B cell (primary cell): ENCODE data around the gene GATA6. TPM values are rescaled to one million over a fixed set of nuclear protein-coding genes. Genes with fewer than 3 reads are reported as not detected.

Experiments
- ATAC-seq: fragments of 200-7000 bp; cut with Tn5 transposase; one replicate; pipeline ENCODE4 v1.10.0; 2021; ENCODE audit warnings: low read depth, mild to moderate bottlenecking, moderate number of reproducible peaks, moderate library complexity
- CTCF ChIA-PET: fragments of 350-600 bp; sonication (Branson Sonifier 250); formaldehyde crosslinking; loops from one replicate; lab custom pipeline; 2021; ENCODE audit warnings: antibody characterized with exemption, inconsistent platforms; lab: Charles Lee
- POLR2A ChIA-PET: fragments of 350-600 bp; sonication (Branson Sonifier 250); formaldehyde crosslinking; loops from one replicate; lab custom pipeline; 2021; ENCODE audit warnings: antibody characterized with exemption; lab: Charles Lee
- DNase-seq: peaks from one replicate; pipeline ENCODE4 v3.0.0; 2013
- H2AFZ ChIP-seq: 2 replicates; pipeline ENCODE4 v1.6.1; 2012; ENCODE audit warnings: mild to moderate bottlenecking, low read depth, low read length; ENCODE audit not compliant: insufficient read depth, poor library complexity, severe bottlenecking
- H3K27ac ChIP-seq, 2 donors: 1 replicate in 1 of 2; 2 replicates in 1 of 2; pipeline ENCODE4 v1.5.1; 2012 to 2013; ENCODE audit warnings: low read length in 2 of 2, mild to moderate bottlenecking in 2 of 2, moderate library complexity in 1 of 2
- H3K27me3 ChIP-seq, 4 experiments: fragments of 200-600 bp in 1 of 4; sonication (generic) in 1 of 4; replicated peaks in 1 of 4; 1 replicate in 2 of 4; 2 replicates in 2 of 4; pipeline versions ENCODE4 v1.6.1 to v1.7.0; 2013 to 2016; ENCODE audit warnings: low read length in 3 of 4, mild to moderate bottlenecking in 2 of 4, mixed read lengths in 1 of 4, moderate library complexity in 1 of 4; ENCODE audit not compliant: insufficient read depth in 4 of 4, control insufficient read depth in 3 of 4; ENCODE audit errors: control extremely low read depth in 1 of 4
- H3K36me3 ChIP-seq, 2 experiments: replicated peaks in 1 of 2; 1 replicate in 1 of 2; 2 replicates in 1 of 2; pipeline versions ENCODE4 v1.6.1 to v1.7.1; 2013; ENCODE audit warnings: low read length in 1 of 2; ENCODE audit not compliant: insufficient read depth in 2 of 2, control insufficient read depth in 1 of 2; ENCODE audit errors: control extremely low read depth in 1 of 2, extremely low read depth in 1 of 2
- H3K4me1 ChIP-seq, 2 donors: fragments of 200-600 bp in 1 of 2; sonication (generic) in 1 of 2; 1 replicate in 1 of 2; 2 replicates in 1 of 2; pipeline versions ENCODE4 v1.5.1 to v1.6.1; 2013 to 2017; ENCODE audit warnings: low read length in 2 of 2; ENCODE audit not compliant: control insufficient read depth in 2 of 2, insufficient read depth in 2 of 2
- H3K4me2 ChIP-seq: replicated peaks from 2 replicates; pipeline ENCODE3; 2012; ENCODE audit warnings: mild to moderate bottlenecking, low read depth, low read length; ENCODE audit not compliant: poor library complexity, severe bottlenecking
- H3K4me3 ChIP-seq, 5 experiments: fragments of 200-600 bp in 1 of 5; sonication (generic) in 1 of 5; 1 replicate in 3 of 5; 2 replicates in 2 of 5; pipeline versions ENCODE4 v1.5.1 to v1.7.0; 2011 to 2016; ENCODE audit warnings: low read length in 4 of 5, mild to moderate bottlenecking in 4 of 5, low read depth in 2 of 5, control low read depth in 1 of 5, moderate library complexity in 1 of 5; ENCODE audit not compliant: insufficient read depth in 1 of 5; ENCODE audit errors: control extremely low read depth in 1 of 5, extremely low read depth in 1 of 5
- H3K79me2 ChIP-seq: fragments of 200-600 bp; sonication (generic); one replicate; pipeline ENCODE4 v1.6.0; 2016; ENCODE audit warnings: low read length; ENCODE audit not compliant: control insufficient read depth, insufficient read depth
- H3K9ac ChIP-seq: fragments of 200-600 bp; sonication (generic); 2 replicates; pipeline ENCODE4 v1.6.1; 2017; ENCODE audit warnings: mild to moderate bottlenecking, low read length, moderate library complexity
- H3K9me3 ChIP-seq, 3 donors: one replicate each; pipeline versions ENCODE4 v1.6.1 to v1.7.1; 2013; ENCODE audit warnings: low read length in 2 of 3; ENCODE audit not compliant: control insufficient read depth in 2 of 3, insufficient read depth in 1 of 3; ENCODE audit errors: control extremely low read depth in 1 of 3
- H4K20me1 ChIP-seq: 2 replicates; pipeline ENCODE4 v1.6.0; 2012; ENCODE audit warnings: mild to moderate bottlenecking, low read length; ENCODE audit not compliant: insufficient read depth, control insufficient read depth, poor library complexity, severe bottlenecking
- H3K27ac Mint-ChIP-seq: one replicate; pipeline ENCODE4 v1.8.0; 2021; ENCODE audit warnings: mixed read lengths
- H3K27me3 Mint-ChIP-seq: one replicate; pipeline ENCODE4 v1.8.0; 2021; ENCODE audit warnings: mixed read lengths
- H3K4me1 Mint-ChIP-seq: one replicate; pipeline ENCODE4 v1.8.0; 2021; ENCODE audit warnings: mixed read lengths
- H3K4me3 Mint-ChIP-seq: one replicate; pipeline ENCODE4 v1.8.0; 2021; ENCODE audit warnings: mixed read lengths
- H3K9me3 Mint-ChIP-seq: one replicate; pipeline ENCODE4 v1.8.0; 2022; ENCODE audit warnings: mixed read lengths; ENCODE audit not compliant: insufficient read depth
- EZH2 ChIP-seq: IDR thresholded peaks from 2 replicates; pipeline ENCODE4 v1.6.1; 2012; ENCODE audit warnings: borderline replicate concordance, low read depth, mild to moderate bottlenecking, moderate library complexity, low read length; ENCODE audit not compliant: insufficient read depth, poor library complexity, severe bottlenecking
- WGBS: methylation state at CpG from one replicate; pipeline ENCODE4 v1.1.5; 2013; ENCODE audit warnings: missing lambda C conversion rate; ENCODE audit not compliant: insufficient coverage; 5-methylcytosine and 5-hydroxymethylcytosine counted together
- intact Hi-C: fragments of 100-400 bp; cut with micrococcal nuclease; formaldehyde crosslinking; loops from one replicate; pipeline ENCODE4 v1.10.0; 2022
- polyA plus RNA-seq: library from polyadenylated mRNA; depleted of rRNA; stranded (reverse); fragments of >200 nt; gene quantifications from 2 replicates; pipeline ENCODE4 v1.2.3, GENCODE V29; 2012
- total RNA-seq, 2 donors: library from RNA; stranded (reverse); fragments of 120-200 nt in 1 of 2; gene quantifications; 1 replicate in 1 of 2; 2 replicates in 1 of 2; pipeline versions ENCODE4 v1.2.3 to v1.2.4, GENCODE V29; 2013 to 2022
- TF ChIP-seq, protein P1 (sequence below): fragments of 200-600 bp; IDR thresholded peaks from one replicate; pipeline ENCODE4 v1.8.0; 2022; ENCODE audit warnings: antibody characterized with exemption, mild to moderate bottlenecking

The GATA6 gene
- total and polyA plus RNA-seq, 2 donors (not counting 1 experiment from before 2014, with no cell fraction given), result not detected

- intact Hi-C loops, result no loop called here
- Histone ChIP-seq H3K9me3 (peaks cover 0 to 7% (median 0%) of the 10 kb centered on the region in 3 donors), H3K79me2 (no peaks in the 10 kb centered on the region), H3K4me3 (no peak overlapping the region), H3K27ac (no peak overlapping the region), H3K9ac (no peak overlapping the region), H3K27me3 (no peaks in the 10 kb centered on the region), H2AFZ (no peak overlapping the region), H4K20me1 (no peaks in the 10 kb centered on the region), H3K4me1 (no peaks in the 10 kb centered on the region), H3K36me3 (no peaks in the 10 kb centered on the region), H3K4me2 (no peak overlapping the region)
- WGBS, result 87% methylated on average over 4 of the region's 7 CpGs
- Mint-ChIP-seq H3K4me1 (no peaks in the 10 kb centered on the region), H3K9me3 (no peaks in the 10 kb centered on the region), H3K27me3 (peaks cover 9% of the 10 kb centered on the region), H3K27ac (no peak overlapping the region), H3K4me3 (no peak overlapping the region)
- ATAC-seq (no peak), DNase-seq (no peak)
- CTCF ChIA-PET, result no interaction called here
- TF ChIP-seq, protein P1, sequence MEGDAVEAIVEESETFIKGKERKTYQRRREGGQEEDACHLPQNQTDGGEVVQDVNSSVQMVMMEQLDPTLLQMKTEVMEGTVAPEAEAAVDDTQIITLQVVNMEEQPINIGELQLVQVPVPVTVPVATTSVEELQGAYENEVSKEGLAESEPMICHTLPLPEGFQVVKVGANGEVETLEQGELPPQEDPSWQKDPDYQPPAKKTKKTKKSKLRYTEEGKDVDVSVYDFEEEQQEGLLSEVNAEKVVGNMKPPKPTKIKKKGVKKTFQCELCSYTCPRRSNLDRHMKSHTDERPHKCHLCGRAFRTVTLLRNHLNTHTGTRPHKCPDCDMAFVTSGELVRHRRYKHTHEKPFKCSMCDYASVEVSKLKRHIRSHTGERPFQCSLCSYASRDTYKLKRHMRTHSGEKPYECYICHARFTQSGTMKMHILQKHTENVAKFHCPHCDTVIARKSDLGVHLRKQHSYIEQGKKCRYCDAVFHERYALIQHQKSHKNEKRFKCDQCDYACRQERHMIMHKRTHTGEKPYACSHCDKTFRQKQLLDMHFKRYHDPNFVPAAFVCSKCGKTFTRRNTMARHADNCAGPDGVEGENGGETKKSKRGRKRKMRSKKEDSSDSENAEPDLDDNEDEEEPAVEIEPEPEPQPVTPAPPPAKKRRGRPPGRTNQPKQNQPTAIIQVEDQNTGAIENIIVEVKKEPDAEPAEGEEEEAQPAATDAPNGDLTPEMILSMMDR, result no peak
- TF ChIP-seq EZH2, result no peak
- POLR2A ChIA-PET, result no interaction called here
Observed at GRCh38 chr18:22229456-22230124, 60.2 kb downstream of the GATA6 start.

DNA sequence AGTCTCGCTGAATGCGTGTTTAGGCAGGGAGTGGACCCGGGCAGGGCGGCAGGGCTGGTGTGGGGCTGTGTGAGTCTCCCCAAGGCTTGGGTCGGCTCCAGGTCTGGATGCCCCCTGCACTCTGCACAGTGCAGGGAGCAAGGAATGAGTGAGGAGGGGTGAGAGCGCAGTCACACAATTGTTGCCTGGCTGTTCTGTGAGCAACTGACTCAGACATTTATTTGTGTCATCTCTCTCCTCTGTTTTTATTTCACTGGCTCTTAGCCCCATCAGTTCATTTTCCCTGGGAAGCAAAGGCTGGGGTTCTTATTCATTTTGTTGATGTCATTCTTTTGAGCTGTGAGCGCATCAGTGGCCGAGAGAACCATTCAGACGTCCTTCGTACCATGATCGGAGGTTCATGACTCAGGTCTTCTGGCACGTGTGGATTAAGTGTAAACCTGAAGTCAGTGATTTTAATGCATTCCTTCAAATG lies 61.1 kb downstream of the GATA6 start:
- Histone ChIP-seq H3K36me3 (no peaks in the 10 kb centered on the region), H4K20me1 (no peaks in the 10 kb centered on the region), H3K79me2 (no peaks in the 10 kb centered on the region), H3K4me3 (no peak overlapping the region), H3K9me3 (peaks cover 0 to 7% (median 0%) of the 10 kb centered on the region in 3 donors), H3K4me2 (no peak overlapping the region), H3K4me1 (no peaks in the 10 kb centered on the region), H3K27me3 (no peaks in the 10 kb centered on the region), H2AFZ (no peak overlapping the region), H3K27ac (no peak overlapping the region), H3K9ac (no peak overlapping the region)
- 93% methylated on average over 10 of the region's 12 CpGs for WGBS
- Mint-ChIP-seq H3K4me1 (no peaks in the 10 kb centered on the region), H3K27me3 (peaks cover 9% of the 10 kb centered on the region), H3K9me3 (no peaks in the 10 kb centered on the region), H3K4me3 (no peak overlapping the region), H3K27ac (no peak overlapping the region)
- intact Hi-C loops, result no loop called here
- CTCF ChIA-PET, result no interaction called here
- no peak for TF ChIP-seq EZH2
- TF ChIP-seq, protein P1, result no peak
- ATAC-seq, result no peak
- POLR2A ChIA-PET, result no interaction called here
- no peak for DNase-seq
